ENCODE data around the gene NT5DC2. TPM values are rescaled to one million over a fixed set of nuclear protein-coding genes. Genes with fewer than 3 reads are reported as not detected.

Gene NT5DC2
- 1 to 10 TPM; 2.3 to 3.5 TPM for total RNA-seq
- polyA plus RNA-seq: under 1 TPM in 2 of 3 donors, not detected in 1; 0.28 to 0.34 TPM
- total RNA-seq: 1.4 to 20.0 (median 5.0) reads per million in 6 experiments

- POLR2A ChIA-PET: interaction anchor here (1.1 kb wide), 1 partner anchor 79 kb away, joined by 3 read pairs; the partner anchor contains the start of gene NISCH
- Mint-ChIP-seq H3K4me1 (peaks cover 26 to 40% (median 36%) of the 10 kb centered on the region in 4 donors), H3K9me3 (no peaks in the 10 kb centered on the region), H3K27ac (peak within 1 kb of the TSS in 6 of 10 donors; percentile 31 to 98 (median 76)), H3K4me3 (peak within 1 kb of the TSS; percentile 61 to 100 (median 86)), H3K27me3 (no peaks in the 10 kb centered on the region), H3K36me3 (no peaks in the 10 kb centered on the region)
- ATAC-seq (peak; percentile 23 to 48), DNase-seq (peak; percentile 36 to 75 (median 56))
Observed at GRCh38 chr3:52533623-52534280, at the start of gene NT5DC2. Gene NT5DC2 (minus strand): TSS chr3:52533857. CDS start chr3:52533737, 120 bp downstream.

DNA sequence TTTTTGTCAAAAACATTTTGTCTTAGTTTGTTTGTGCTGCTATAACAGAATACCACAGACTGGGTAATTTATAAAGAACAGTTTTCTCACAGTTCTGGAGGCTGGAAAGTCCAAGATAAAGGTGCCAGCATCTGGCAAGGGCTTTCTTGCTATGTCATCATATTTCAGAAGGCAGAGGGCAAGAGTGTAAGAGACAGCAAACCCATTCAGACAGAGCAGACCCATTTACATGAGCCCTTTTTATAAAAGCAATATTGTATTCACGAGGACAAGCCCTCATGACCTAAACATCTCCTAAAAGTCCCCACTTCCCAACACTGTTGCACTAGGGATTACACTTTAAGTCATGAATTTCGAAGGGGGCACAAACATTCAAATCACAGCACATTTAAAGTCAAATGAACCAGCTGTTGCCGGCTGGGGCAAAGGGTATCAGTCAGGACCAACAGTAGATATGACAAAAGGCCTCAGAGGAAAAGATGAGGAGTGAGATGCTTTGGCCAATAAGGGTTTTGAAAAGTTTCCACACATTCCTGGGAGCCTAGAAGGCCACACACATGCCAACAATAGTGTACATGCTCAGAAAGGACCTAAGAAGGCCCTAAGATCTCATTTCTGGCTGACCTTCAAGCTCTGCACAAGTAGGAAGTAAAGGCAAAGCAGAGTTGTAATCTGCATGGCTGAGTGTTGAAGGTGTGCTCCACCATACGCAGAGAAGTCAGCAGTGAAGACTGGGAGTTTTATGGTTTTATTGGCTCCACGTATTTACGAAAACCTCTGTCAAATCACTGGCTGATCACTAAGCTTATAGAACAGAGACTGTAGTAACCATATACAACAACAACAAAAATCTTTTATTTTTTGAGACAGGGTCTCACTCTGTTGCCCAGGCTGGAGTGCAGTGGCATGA is 40.7 kb upstream of the NT5DC2 start:
- ATAC-seq: no peak
- no peak for DNase-seq
- Mint-ChIP-seq H3K36me3 (peaks cover 17 to 79% (median 31%) of the 10 kb centered on the region in 3 donors), H3K9me3 (no peaks in the 10 kb centered on the region), H3K4me3 (no peak overlapping the region), H3K4me1 (peaks cover 0 to 2% (median 0%) of the 10 kb centered on the region in 4 donors), H3K27me3 (no peaks in the 10 kb centered on the region), H3K27ac (peak overlapping the region in 2 of 10 donors; percentile 36 to 37)
- POLR2A ChIA-PET: interaction anchor here (0.6 to 0.7 kb wide), 2 partner anchors 25 to 197 kb away, joined by 3 to 4 read pairs; no protein-coding TSS in a partner anchor

DNA sequence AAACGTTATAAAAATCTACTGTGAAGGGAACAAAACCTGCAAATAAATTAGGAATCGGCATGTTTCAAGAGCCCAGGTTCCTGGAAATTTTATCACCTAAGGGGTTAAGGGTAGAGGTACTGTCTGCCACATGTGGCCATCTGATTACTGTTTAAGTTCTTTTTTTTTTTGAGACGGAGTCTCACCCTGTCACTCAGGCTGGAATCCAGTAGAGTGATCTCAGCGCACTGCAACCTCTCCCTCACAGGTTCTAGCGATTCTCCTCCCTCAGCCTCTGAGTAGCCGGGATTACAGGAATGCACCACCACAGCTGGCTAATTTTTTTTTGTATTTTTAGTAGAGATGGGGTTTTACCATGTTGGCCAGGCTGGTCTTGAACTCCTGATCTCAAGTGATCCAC is 38.6 kb upstream of the NT5DC2 start:
- DNase-seq (no peak), ATAC-seq (no peak)
- peaks cover 0 to 2% (median 0%) of the 10 kb centered on the region in 4 donors for H3K4me1 Mint-ChIP-seq
- POLR2A ChIA-PET: no interaction called here
- no peaks in the 10 kb centered on the region for H3K9me3 Mint-ChIP-seq
- no peak overlapping the region for H3K4me3 Mint-ChIP-seq
- peaks cover 4 to 66% (median 20%) of the 10 kb centered on the region in 3 donors for H3K36me3 Mint-ChIP-seq
- H3K27ac Mint-ChIP-seq: no peak overlapping the region
- H3K27me3 Mint-ChIP-seq: no peaks in the 10 kb centered on the region

DNA sequence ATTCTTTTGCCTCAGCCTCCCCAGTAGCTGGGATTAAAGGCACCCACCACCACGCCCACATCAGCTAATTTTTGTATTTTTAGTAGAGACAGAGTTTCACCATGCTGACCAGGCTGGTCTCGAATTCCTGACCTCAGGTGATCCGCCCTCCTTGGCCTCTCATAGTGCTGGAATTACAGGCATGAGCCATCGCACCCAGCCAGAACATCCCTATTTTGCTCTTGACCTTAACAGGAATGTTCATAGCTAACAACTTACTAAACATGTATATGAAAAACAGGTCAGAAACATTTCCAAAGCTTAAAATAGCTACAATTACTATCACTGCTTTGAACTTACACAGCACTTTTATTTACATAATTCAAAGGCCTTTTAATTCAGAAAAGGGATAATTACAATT is 36.4 kb upstream of the NT5DC2 start:
- peak overlapping the region in 2 of 10 donors; percentile 69 to 71 for H3K27ac Mint-ChIP-seq
- POLR2A ChIA-PET: no interaction called here
- no peaks in the 10 kb centered on the region for H3K9me3 Mint-ChIP-seq
- H3K27me3 Mint-ChIP-seq: no peaks in the 10 kb centered on the region
- H3K4me3 Mint-ChIP-seq: no peak overlapping the region
- DNase-seq (no peak), ATAC-seq (no peak)
- peaks cover 0 to 64% (median 10%) of the 10 kb centered on the region in 3 donors for H3K36me3 Mint-ChIP-seq
- H3K4me1 Mint-ChIP-seq: no peaks in the 10 kb centered on the region

GRCh38 chr3:52568069-52568468 is 34.4 kb upstream of the NT5DC2 start:
- no peak for DNase-seq
- H3K36me3 Mint-ChIP-seq: peaks cover 0 to 57% (median 14%) of the 10 kb centered on the region in 3 donors
- H3K27ac Mint-ChIP-seq: peak overlapping the region in 2 of 10 donors; percentile 57 to 58
- no peaks in the 10 kb centered on the region for H3K4me1 Mint-ChIP-seq
- H3K27me3 Mint-ChIP-seq: no peaks in the 10 kb centered on the region
- ATAC-seq: no peak
- H3K9me3 Mint-ChIP-seq: no peaks in the 10 kb centered on the region
- POLR2A ChIA-PET: interaction anchor here (0.7 kb wide), 1 partner anchor 1313 kb away, joined by 4 read pairs; no protein-coding TSS in a partner anchor
- no peak overlapping the region for H3K4me3 Mint-ChIP-seq

DNA sequence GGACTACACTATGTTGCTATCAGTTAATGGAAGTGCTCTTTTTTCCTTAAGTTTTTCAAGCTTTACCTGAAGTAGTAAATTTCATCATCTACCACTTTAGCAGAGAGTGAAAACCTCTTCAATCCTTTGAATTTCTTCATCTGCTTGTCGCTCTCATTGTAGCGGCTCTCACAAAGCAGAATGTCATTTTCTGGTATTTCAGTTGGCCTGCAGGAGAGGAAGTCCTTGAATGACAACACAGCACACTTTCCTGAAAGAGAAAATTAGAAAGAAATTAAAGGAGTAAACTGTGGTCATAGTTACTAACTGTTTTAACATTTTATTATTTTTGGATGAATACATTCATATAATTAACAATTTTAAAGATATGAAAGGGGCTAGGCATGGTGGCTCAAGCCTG is 30.3 kb upstream of the NT5DC2 start:
- H3K36me3 Mint-ChIP-seq: peaks cover 0 to 75% (median 27%) of the 10 kb centered on the region in 3 donors

DNA sequence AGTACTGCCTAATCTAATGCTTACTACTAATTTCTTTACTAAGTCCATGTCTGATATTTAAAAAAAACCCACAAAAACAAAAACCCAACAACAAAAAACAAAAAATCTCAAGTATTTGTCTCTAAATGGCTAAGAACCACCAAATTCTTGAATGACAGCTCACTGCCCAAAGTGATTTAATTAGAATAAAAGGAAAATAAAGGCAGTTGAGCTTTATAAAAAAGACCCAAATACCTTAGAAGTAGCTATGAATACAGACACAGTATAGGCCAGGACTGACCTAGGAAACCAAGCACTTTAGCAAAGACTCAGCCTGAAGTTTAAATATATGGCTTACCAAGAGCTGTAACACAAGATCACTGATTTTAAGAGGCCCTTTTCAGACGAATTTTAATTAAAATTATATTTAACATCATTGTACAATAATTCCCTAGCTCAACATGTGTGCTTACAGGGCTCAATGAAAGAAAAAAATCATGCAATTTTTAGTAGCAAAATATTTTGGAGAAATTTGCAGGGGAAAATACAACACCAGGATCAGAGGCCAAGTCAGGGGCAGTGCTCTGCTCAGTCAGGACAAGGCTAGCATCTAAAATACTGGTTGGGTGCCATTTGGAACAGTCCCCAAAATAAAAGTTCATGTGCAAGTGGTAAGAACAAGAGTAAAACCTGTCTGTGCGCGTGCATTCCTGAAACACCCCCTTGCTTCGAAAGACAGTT is 27.5 kb upstream of the NT5DC2 start:
- H3K9me3 Mint-ChIP-seq: no peaks in the 10 kb centered on the region
- ATAC-seq (no peak), DNase-seq (no peak)
- H3K27me3 Mint-ChIP-seq: no peaks in the 10 kb centered on the region
- no peak overlapping the region for H3K4me3 Mint-ChIP-seq
- no peak overlapping the region for H3K27ac Mint-ChIP-seq
- POLR2A ChIA-PET: no interaction called here
- H3K4me1 Mint-ChIP-seq: peaks cover 0 to 7% (median 3%) of the 10 kb centered on the region in 4 donors
- H3K36me3 Mint-ChIP-seq: peaks cover 0 to 76% (median 27%) of the 10 kb centered on the region in 3 donors

More for the DNA sequence above, 30.3 kb upstream of the NT5DC2 start:
- H3K4me1 Mint-ChIP-seq: peaks cover 0 to 7% (median 3%) of the 10 kb centered on the region in 4 donors
- POLR2A ChIA-PET: no interaction called here
- ATAC-seq (no peak), DNase-seq (no peak)
- no peaks in the 10 kb centered on the region for H3K27me3 Mint-ChIP-seq
- H3K9me3 Mint-ChIP-seq: no peaks in the 10 kb centered on the region
- no peak overlapping the region for H3K27ac Mint-ChIP-seq
- H3K4me3 Mint-ChIP-seq: no peak overlapping the region

GRCh38 chr3:52558436-52558835 is 24.8 kb upstream of the NT5DC2 start:
- Mint-ChIP-seq H3K36me3 (peaks cover 0 to 80% (median 23%) of the 10 kb centered on the region in 3 donors), H3K27me3 (no peaks in the 10 kb centered on the region), H3K4me3 (no peak overlapping the region), H3K27ac (no peak overlapping the region), H3K4me1 (peaks cover 0 to 9% (median 3%) of the 10 kb centered on the region in 4 donors), H3K9me3 (no peaks in the 10 kb centered on the region)
- DNase-seq (no peak), ATAC-seq (no peak)
- POLR2A ChIA-PET: no interaction called here

DNA sequence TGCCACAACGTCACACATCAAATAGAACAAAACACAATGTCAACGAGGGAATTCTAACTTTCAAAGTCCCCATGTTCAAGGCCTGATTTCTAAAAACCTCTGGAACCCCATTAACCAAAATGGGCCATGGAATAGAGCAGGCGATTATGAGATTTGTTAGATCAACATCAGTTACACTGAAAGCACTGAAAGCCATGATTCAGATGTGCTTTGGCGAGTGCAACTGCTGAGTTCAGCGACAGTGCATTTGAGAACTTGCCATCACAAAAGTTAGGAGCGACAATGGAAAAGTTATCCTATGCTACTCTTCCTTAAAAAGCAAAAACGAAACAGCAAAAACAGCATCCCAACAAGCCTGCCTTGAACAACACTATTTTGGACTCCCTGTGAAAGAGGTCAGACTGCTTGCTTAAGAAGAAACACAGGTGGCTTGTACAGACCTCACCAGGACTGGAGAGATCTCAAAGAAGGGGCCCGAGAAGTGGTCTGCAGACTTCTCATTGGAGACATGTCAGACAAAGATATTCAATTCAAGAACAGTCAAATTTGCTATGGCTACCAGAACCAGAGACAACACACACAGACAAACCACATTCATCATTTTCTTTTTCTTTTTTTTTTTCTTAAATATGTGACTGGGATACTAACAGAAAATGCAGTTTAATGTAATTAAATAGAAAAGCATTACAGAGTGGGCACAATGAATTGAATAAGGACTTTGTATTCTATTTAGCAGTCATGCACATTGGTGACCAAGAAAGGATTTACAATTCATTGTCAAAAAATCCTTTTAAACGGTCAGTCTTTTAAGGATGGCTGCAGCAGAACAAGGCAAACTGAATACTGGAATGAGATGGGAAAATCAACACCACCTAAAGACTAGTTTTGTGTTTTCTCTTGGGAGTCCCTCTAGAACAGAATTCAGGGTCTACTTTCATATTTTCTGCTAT is 23.6 kb upstream of the NT5DC2 start:
- DNase-seq: no peak
- no peak overlapping the region for H3K4me3 Mint-ChIP-seq
- peak overlapping the region in 7 of 10 donors; percentile 16 to 65 (median 58) for H3K27ac Mint-ChIP-seq
- POLR2A ChIA-PET: no interaction called here
- peaks cover 0 to 79% (median 15%) of the 10 kb centered on the region in 3 donors for H3K36me3 Mint-ChIP-seq
- H3K9me3 Mint-ChIP-seq: no peaks in the 10 kb centered on the region
- ATAC-seq: no peak
- peaks cover 0 to 7% (median 3%) of the 10 kb centered on the region in 4 donors for H3K4me1 Mint-ChIP-seq
- H3K27me3 Mint-ChIP-seq: no peaks in the 10 kb centered on the region

DNA sequence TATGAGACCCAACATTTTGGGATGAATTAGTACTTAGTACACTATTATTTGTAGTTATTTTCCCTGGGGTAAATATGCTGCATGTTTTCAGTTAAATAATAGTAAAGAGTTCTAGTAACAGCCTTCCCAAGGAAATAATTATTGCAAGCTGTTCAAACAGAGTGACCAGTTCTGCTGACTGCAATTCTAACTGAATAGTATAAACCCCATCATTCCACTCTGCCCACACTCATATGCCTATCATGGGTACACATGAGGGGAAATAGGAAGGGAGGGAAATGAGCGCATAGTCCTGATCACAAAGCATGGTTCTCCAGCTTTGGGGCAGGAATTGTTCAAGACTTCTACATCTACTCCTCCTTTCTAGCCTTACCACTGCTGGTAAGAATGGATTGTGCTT is 21.4 kb upstream of the NT5DC2 start:
- no peak overlapping the region for H3K4me3 Mint-ChIP-seq
- DNase-seq (no peak), ATAC-seq (no peak)
- H3K36me3 Mint-ChIP-seq: peaks cover 0 to 75% (median 11%) of the 10 kb centered on the region in 3 donors
- peaks cover 0 to 6% (median 3%) of the 10 kb centered on the region in 4 donors for H3K4me1 Mint-ChIP-seq
- no peaks in the 10 kb centered on the region for H3K27me3 Mint-ChIP-seq
- H3K27ac Mint-ChIP-seq: peak overlapping the region in 2 of 10 donors; percentile 36 to 57
- POLR2A ChIA-PET: no interaction called here
- no peaks in the 10 kb centered on the region for H3K9me3 Mint-ChIP-seq

GRCh38 chr3:52554026-52554755 is 20.5 kb upstream of the NT5DC2 start:
- POLR2A ChIA-PET: interaction anchor here (0.7 kb wide), 1 partner anchor 493 kb away, joined by 4 read pairs; no protein-coding TSS in a partner anchor
- Mint-ChIP-seq H3K9me3 (no peaks in the 10 kb centered on the region), H3K4me3 (no peak overlapping the region), H3K27me3 (no peaks in the 10 kb centered on the region), H3K27ac (peak overlapping the region in 5 of 10 donors; percentile 29 to 83 (median 72)), H3K36me3 (peaks cover 0 to 74% (median 8%) of the 10 kb centered on the region in 3 donors), H3K4me1 (peaks cover 0 to 2% (median under 1%) of the 10 kb centered on the region in 4 donors)
- DNase-seq (no peak), ATAC-seq (no peak)
